ENCODE data around the gene ZFAND3.
A peak's percentile ranks its signal among the peaks of the same experiment; 100 is the strongest.

ZFAND3 gene

DNA sequence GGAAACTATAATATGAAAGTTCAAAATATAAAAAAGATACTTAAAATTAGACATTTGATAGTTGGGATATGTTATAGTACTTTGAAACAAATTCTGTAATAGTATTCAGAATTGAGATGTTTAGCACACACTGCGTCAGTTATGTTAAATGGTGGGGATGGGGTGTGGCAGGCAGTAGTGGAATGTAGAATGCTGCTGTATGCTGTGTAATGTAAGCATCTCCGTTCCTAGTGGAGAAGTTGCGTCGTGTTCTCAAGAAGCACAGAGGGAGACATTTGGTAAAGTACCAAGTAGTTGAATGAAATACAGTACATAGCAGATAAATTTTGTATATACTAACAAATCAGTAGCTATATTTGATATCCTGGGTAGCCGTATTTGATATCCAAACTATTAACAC lies 192.4 kb downstream of the ZFAND3 start:
- H3K36me3 ChIP-seq (ENCODE audit: insufficient read depth, low read length), result no peaks in the 10 kb centered on the region; the same call in 1 of the 2 replicates
- no peak overlapping the region for H3K9ac ChIP-seq (ENCODE audit: low read length)
- H3K27ac ChIP-seq (ENCODE audit: low read depth, low read length, poor library complexity, severe bottlenecking), result no peak overlapping the region
- H2AFZ ChIP-seq (ENCODE audit: low read length), result no peak overlapping the region
- no peak overlapping the region for H3K4me3 ChIP-seq (ENCODE audit: low read depth, low read length, poor library complexity, severe bottlenecking)
- H3K9me3 ChIP-seq (ENCODE audit: low read length), result no peaks in the 10 kb centered on the region
- TF ChIP-seq CTCF (IDR thresholded peaks at IDR 0.05; ENCODE audit: low read length) (no peak), EZH2 (IDR thresholded peaks at IDR 0.05; ENCODE audit: borderline replicate concordance, low read length) (no peak)
- H3K27me3 ChIP-seq (ENCODE audit: insufficient read depth, low read length), result no peaks in the 10 kb centered on the region
- H3K4me1 ChIP-seq (ENCODE audit: insufficient read depth, low read length, severe bottlenecking), result no peaks in the 10 kb centered on the region
- no peaks in the 10 kb centered on the region for H3K79me2 ChIP-seq (ENCODE audit: insufficient read depth, low read length)
- H4K20me1 ChIP-seq (ENCODE audit: insufficient read depth, low read length), result no peaks in the 10 kb centered on the region
- H3F3A ChIP-seq (ENCODE audit: insufficient read depth, low read length), result no peaks in the 10 kb centered on the region
- no peaks in the 10 kb centered on the region for H3K9me2 ChIP-seq (ENCODE audit: low read depth, low read length)
- no peak overlapping the region for H3K4me2 ChIP-seq (ENCODE audit: low read length)

DNA sequence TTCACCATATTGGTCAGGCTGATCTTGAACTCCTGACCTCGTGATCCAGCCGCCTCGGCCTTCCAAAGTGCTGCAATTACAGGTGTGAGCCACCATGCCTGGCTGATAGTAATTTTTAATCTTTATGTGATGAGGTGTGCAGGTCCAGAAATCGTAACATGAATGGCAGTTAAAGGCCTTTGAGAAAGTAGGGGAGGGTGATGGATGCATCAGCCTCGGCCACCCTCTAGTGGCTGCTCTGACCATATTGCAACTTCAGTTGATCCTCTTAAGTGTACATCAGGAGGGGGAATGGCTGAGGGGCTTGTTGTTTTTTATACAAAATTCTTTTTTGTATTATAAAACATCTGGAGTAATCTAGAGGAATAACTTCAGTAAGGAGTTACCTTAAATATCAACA lies 193.0 kb downstream of the ZFAND3 start:
- H3K79me2 ChIP-seq (ENCODE audit: insufficient read depth, low read length), result no peaks in the 10 kb centered on the region
- H3K9ac ChIP-seq (ENCODE audit: low read length), result no peak overlapping the region
- H3K36me3 ChIP-seq (ENCODE audit: insufficient read depth, low read length), result no peaks in the 10 kb centered on the region; the same call in 1 of the 2 replicates
- H3F3A ChIP-seq (ENCODE audit: insufficient read depth, low read length), result no peaks in the 10 kb centered on the region
- H4K20me1 ChIP-seq (ENCODE audit: insufficient read depth, low read length), result no peaks in the 10 kb centered on the region
- H3K27me3 ChIP-seq (ENCODE audit: insufficient read depth, low read length), result no peaks in the 10 kb centered on the region
- H3K4me2 ChIP-seq (ENCODE audit: low read length), result no peak overlapping the region
- TF ChIP-seq EZH2 (IDR thresholded peaks at IDR 0.05; ENCODE audit: borderline replicate concordance, low read length) (no peak), CTCF (IDR thresholded peaks at IDR 0.05; ENCODE audit: low read length) (peak; percentile 85)
- no peak overlapping the region for H3K4me3 ChIP-seq (ENCODE audit: low read depth, low read length, poor library complexity, severe bottlenecking)
- no peak overlapping the region for H3K27ac ChIP-seq (ENCODE audit: low read depth, low read length, poor library complexity, severe bottlenecking)
- no peaks in the 10 kb centered on the region for H3K4me1 ChIP-seq (ENCODE audit: insufficient read depth, low read length, severe bottlenecking)
- H3K9me3 ChIP-seq (ENCODE audit: low read length), result no peaks in the 10 kb centered on the region
- no peaks in the 10 kb centered on the region for H3K9me2 ChIP-seq (ENCODE audit: low read depth, low read length)
- H2AFZ ChIP-seq (ENCODE audit: low read length), result no peak overlapping the region

- no peak overlapping the region for H2AFZ ChIP-seq (ENCODE audit: low read length)
- H3K9me2 ChIP-seq (ENCODE audit: low read depth, low read length), result no peaks in the 10 kb centered on the region
- H4K20me1 ChIP-seq (ENCODE audit: insufficient read depth, low read length), result no peaks in the 10 kb centered on the region
- TF ChIP-seq EZH2 (IDR thresholded peaks at IDR 0.05; ENCODE audit: borderline replicate concordance, low read length) (no peak), CTCF (IDR thresholded peaks at IDR 0.05; ENCODE audit: low read length) (no peak)
- no peaks in the 10 kb centered on the region for H3K27me3 ChIP-seq (ENCODE audit: insufficient read depth, low read length)
- no peaks in the 10 kb centered on the region for H3F3A ChIP-seq (ENCODE audit: insufficient read depth, low read length)
- no peak overlapping the region for H3K9ac ChIP-seq (ENCODE audit: low read length)
- no peaks in the 10 kb centered on the region for H3K4me1 ChIP-seq (ENCODE audit: insufficient read depth, low read length, severe bottlenecking)
- no peak overlapping the region for H3K4me3 ChIP-seq (ENCODE audit: low read depth, low read length, poor library complexity, severe bottlenecking)
- no peaks in the 10 kb centered on the region for H3K9me3 ChIP-seq (ENCODE audit: low read length)
- no peaks in the 10 kb centered on the region; the same call in 1 of the 2 replicates for H3K36me3 ChIP-seq (ENCODE audit: insufficient read depth, low read length)
- H3K79me2 ChIP-seq (ENCODE audit: insufficient read depth, low read length), result no peaks in the 10 kb centered on the region
- H3K27ac ChIP-seq (ENCODE audit: low read depth, low read length, poor library complexity, severe bottlenecking), result no peak overlapping the region
- H3K4me2 ChIP-seq (ENCODE audit: low read length), result no peak overlapping the region
Observed at GRCh38 chr6:38015341-38015740, 195.8 kb downstream of the ZFAND3 start.

Data from OCI-LY1 (cell line).